Left renal pelvis (tissue), 4 donors: Measurements from ENCODE around the gene FPR2. TPM values are rescaled to one million over a fixed set of nuclear protein-coding genes. Genes with fewer than 3 reads are reported as not detected.

Source experiments
- DNase-seq, 4 donors: peaks; one replicate each; pipeline ENCODE4 v3.0.0-alpha.2; 2013; ENCODE audit warnings: low read depth in 4 of 4, low spot score in 3 of 4
- polyA plus RNA-seq, 4 donors: library from polyadenylated mRNA; unstranded; fragments of 120-200 nt; gene quantifications; one replicate each; pipeline ENCODE4 v1.2.1, GENCODE V29; 2013; ENCODE audit not compliant: insufficient read length in 4 of 4

The FPR2 gene
- polyA plus RNA-seq, 4 donors = 0.11 to 0.68 (median 0.34) TPM

GRCh38 chr19:51780270-51780669 is 19.3 kb downstream of the FPR2 start:
- DNase-seq = no peak

- DNase-seq = no peak
Observed at GRCh38 chr19:51781999-51782398, 21.0 kb downstream of the FPR2 start.

GRCh38 chr19:51783372-51783771 is 22.4 kb downstream of the FPR2 start:
- no peak for DNase-seq

- DNase-seq = no peak
Observed at GRCh38 chr19:51784109-51784785, 23.3 kb downstream of the FPR2 start.

- no peak for DNase-seq
Observed at GRCh38 chr19:51784922-51785690, 24.1 kb downstream of the FPR2 start.

GRCh38 chr19:51786646-51787494 is 25.9 kb downstream of the FPR2 start:
- DNase-seq = no peak

- no peak for DNase-seq
Observed at GRCh38 chr19:51788029-51788428, 27.0 kb downstream of the FPR2 start.

- no peak for DNase-seq
Observed at GRCh38 chr19:51789061-51789795, 28.2 kb downstream of the FPR2 start.

- no peak for DNase-seq
Observed at GRCh38 chr19:51792932-51793331, 32.0 kb downstream of the FPR2 start.

- DNase-seq = no peak
Observed at GRCh38 chr19:51793994-51794393, 33.0 kb downstream of the FPR2 start.

- DNase-seq = no peak
Observed at GRCh38 chr19:51794885-51795490, 34.0 kb downstream of the FPR2 start, which contains the start of gene FPR3. TSS of gene FPR3 (plus strand) at chr19:51795157. CDS start at chr19:51823749, 28,592 bp downstream.

GRCh38 chr19:51796195-51796679 is 35.3 kb downstream of the FPR2 start:
- DNase-seq = no peak

GRCh38 chr19:51797480-51797879 is 36.5 kb downstream of the FPR2 start:
- no peak for DNase-seq

GRCh38 chr19:51798062-51798461 is 37.1 kb downstream of the FPR2 start:
- DNase-seq = no peak

- DNase-seq = no peak
Observed at GRCh38 chr19:51799034-51799773, 38.2 kb downstream of the FPR2 start.

- no peak for DNase-seq
Observed at GRCh38 chr19:51799774-51800472, 38.9 kb downstream of the FPR2 start.

GRCh38 chr19:51800473-51801244 is 39.7 kb downstream of the FPR2 start:
- no peak for DNase-seq

- no peak for DNase-seq
Observed at GRCh38 chr19:51802775-51803174, 41.8 kb downstream of the FPR2 start.
